PC-3 (cell line): ENCODE results near the gene AMN. TPM values are rescaled to one million over a fixed set of nuclear protein-coding genes. Genes with fewer than 3 reads are reported as not detected.
"Not testable (repeated sequence)": the region's sequence is repeated elsewhere in the genome, so short reads cannot be mapped to it uniquely, and the experiment has no call there.

ENCODE experiments used
- ATAC-seq: fragments of 200-7000 bp; cut with Tn5 transposase; 2 replicates; pipeline ENCODE4 v1.9.1; 2020; ENCODE audit warnings: mild to moderate bottlenecking, moderate library complexity
- BruUV-seq: library from RNA; stranded (reverse); fragments of 400-500 nt; replicated peaks from 2 replicates; lab custom pipeline; 2021; lab: Mats Ljungman, UMichigan
- CTCF ChIA-PET: fragments of 300-600 bp; sonication (Branson Sonifier 250); formaldehyde crosslinking; loops from one replicate; lab custom pipeline; 2022; ENCODE audit warnings: antibody characterized with exemption; lab: Charles Lee
- POLR2A ChIA-PET: fragments of 300-600 bp; sonication (Branson Sonifier 250); formaldehyde crosslinking; loops from one replicate; lab custom pipeline; 2022; ENCODE audit warnings: antibody characterized with exemption; ENCODE audit not compliant: unreplicated experiment; lab: Charles Lee
- DNase-seq: peaks from one replicate; pipeline ENCODE4 v3.0.0-alpha.2; 2015
- H2AFZ ChIP-seq: fragments of 300-600 bp; sonication (generic); 2 replicates; pipeline ENCODE4 v1.6.0; 2016; ENCODE audit warnings: antibody characterized with exemption, low read length
- H3F3A ChIP-seq: fragments of 300-600 bp; sonication (generic); one replicate; pipeline ENCODE4 v1.6.0; 2017; ENCODE audit warnings: antibody characterized with exemption, low read length, control low read depth, mild to moderate bottlenecking; ENCODE audit not compliant: unreplicated experiment
- H3K27ac ChIP-seq: fragments of 300-600 bp; sonication (generic); 2 replicates; pipeline ENCODE4 v1.5.1; 2016; ENCODE audit warnings: mild to moderate bottlenecking, low read length
- H3K27me3 ChIP-seq: fragments of 300-600 bp; sonication (generic); 2 replicates; pipeline ENCODE4 v1.6.1; 2016; ENCODE audit warnings: low read length, mixed read lengths
- H3K36me3 ChIP-seq: fragments of 300-600 bp; sonication (generic); 2 replicates; pipeline ENCODE4 v1.6.1; 2016; ENCODE audit warnings: low read depth, mixed run types, low read length, mixed read lengths
- H3K4me1 ChIP-seq: fragments of 300-600 bp; sonication (generic); 2 replicates; pipeline ENCODE4 v1.5.1; 2016; ENCODE audit warnings: low read length; ENCODE audit not compliant: insufficient read depth
- H3K4me2 ChIP-seq: fragments of 300-600 bp; sonication (generic); 2 replicates; pipeline ENCODE4 v1.6.0; 2016; ENCODE audit warnings: low read length
- H3K4me3 ChIP-seq: fragments of 300-600 bp; sonication (generic); 2 replicates; pipeline ENCODE4 v1.5.1; 2016; ENCODE audit warnings: mild to moderate bottlenecking, low read length, mixed read lengths
- H3K79me2 ChIP-seq: fragments of 300-600 bp; sonication (generic); 2 replicates; pipeline ENCODE4 v1.6.1; 2017; ENCODE audit warnings: low read length, mixed read lengths
- H3K9ac ChIP-seq: fragments of 300-600 bp; sonication (generic); 2 replicates; pipeline ENCODE4 v1.6.0; 2016; ENCODE audit warnings: mild to moderate bottlenecking, low read length
- H3K9me2 ChIP-seq: fragments of 300-600 bp; sonication (generic); replicated peaks from 2 replicates; pipeline ENCODE4 v1.6.1; 2016; ENCODE audit warnings: mixed run types, low read length, mixed read lengths
- H3K9me3 ChIP-seq: fragments of 300-600 bp; sonication (generic); 2 replicates; pipeline ENCODE4 v1.6.1; 2016; ENCODE audit warnings: low read length, mixed read lengths
- H4K20me1 ChIP-seq: fragments of 300-600 bp; sonication (generic); 2 replicates; pipeline ENCODE4 v1.6.1; 2016; ENCODE audit warnings: low read length, mixed read lengths
- CTCF ChIP-seq: fragments of 300-600 bp; sonication (generic); conservative IDR thresholded peaks from 2 replicates; pipeline ENCODE4 v1.5.1; 2017; ENCODE audit warnings: antibody characterized with exemption, low read depth, mild to moderate bottlenecking, low read length
- EZH2 ChIP-seq: fragments of 300-600 bp; sonication (generic); IDR thresholded peaks from one replicate; pipeline ENCODE4 v1.6.1; 2017; ENCODE audit warnings: antibody characterized with exemption, mild to moderate bottlenecking, low read length; ENCODE audit not compliant: unreplicated experiment
- EZH2phosphoT487 ChIP-seq: fragments of 300-600 bp; sonication (generic); IDR thresholded peaks from 2 replicates; pipeline ENCODE4 v1.6.1; 2018; ENCODE audit warnings: mild to moderate bottlenecking, antibody characterized with exemption, low read length, borderline replicate concordance
- intact Hi-C: fragments of 100-400 bp; cut with micrococcal nuclease; formaldehyde crosslinking; loops from 2 replicates; pipeline ENCODE4 v1.9.0; 2023
- total RNA-seq: library from RNA; depleted of rRNA; stranded (reverse); fragments of >200 nt; gene quantifications from 2 replicates; pipeline ENCODE4 v1.2.3, GENCODE V29; 2014

Gene AMN
- total RNA-seq, 1 experiment from 2014 or later: not detected

- DNase-seq (no peak), ATAC-seq (no peak)
- H3K27ac ChIP-seq: no peak overlapping the region
- H3K36me3 ChIP-seq: peaks cover 22% of the 10 kb centered on the region
- BruUV-seq: no TSS peak
- H3K9ac ChIP-seq: no peak overlapping the region
- ChIA-PET CTCF (interaction anchor here (0.5 kb wide), 1 partner anchor 770 kb away, joined by 4 read pairs; no protein-coding TSS in a partner anchor), POLR2A (no interaction called here)
- no peaks in the 10 kb centered on the region for H3K4me1 ChIP-seq
- H3F3A ChIP-seq: no peaks in the 10 kb centered on the region
- TF ChIP-seq EZH2 (no peak), CTCF (no peak), EZH2phosphoT487 (no peak)
- H3K9me3 ChIP-seq: no peaks in the 10 kb centered on the region
- no peak overlapping the region for H3K4me3 ChIP-seq
- no peak overlapping the region for H2AFZ ChIP-seq
- intact Hi-C loops: no loop called here
- no peak overlapping the region for H3K4me2 ChIP-seq
- H3K9me2 ChIP-seq: no peaks in the 10 kb centered on the region
- no peaks in the 10 kb centered on the region for H3K27me3 ChIP-seq
- no peaks in the 10 kb centered on the region for H3K79me2 ChIP-seq
- H4K20me1 ChIP-seq: no peaks in the 10 kb centered on the region
Measured at GRCh38 chr14:102875652-102876051, 46.8 kb upstream of the AMN start.

GRCh38 chr14:102877511-102877910 lies 45.0 kb upstream of the AMN start:
- H3F3A ChIP-seq, H3K4me1 ChIP-seq, H3K27ac ChIP-seq, ATAC-seq, DNase-seq, H3K9me3 ChIP-seq, BruUV-seq, H3K4me2 ChIP-seq, intact Hi-C loops, H3K79me2 ChIP-seq, H3K27me3 ChIP-seq, H2AFZ ChIP-seq, H3K9me2 ChIP-seq, H3K4me3 ChIP-seq, CTCF ChIA-PET, H3K9ac ChIP-seq, H4K20me1 ChIP-seq, POLR2A ChIA-PET: not testable (repeated sequence)
- H3K36me3 ChIP-seq: peaks cover 19% of the 10 kb centered on the region

GRCh38 chr14:102878174-102878969 lies 44.1 kb upstream of the AMN start:
- CTCF ChIA-PET: interaction anchor here (0.5 kb wide), 1 partner anchor 32 kb away, joined by 9 read pairs; no protein-coding TSS in a partner anchor
- POLR2A ChIA-PET: no interaction called here
- H4K20me1 ChIP-seq: no peaks in the 10 kb centered on the region
- H3K79me2 ChIP-seq: no peaks in the 10 kb centered on the region
- H3K9me2 ChIP-seq: no peaks in the 10 kb centered on the region
- no peak overlapping the region for H3K4me2 ChIP-seq
- DNase-seq (no peak), ATAC-seq (no peak)
- no peak overlapping the region for H3K4me3 ChIP-seq
- H3K4me1 ChIP-seq: no peaks in the 10 kb centered on the region
- no peaks in the 10 kb centered on the region for H3K27me3 ChIP-seq
- H3K9ac ChIP-seq: no peak overlapping the region
- TF ChIP-seq CTCF (peak; percentile 25; the same call in 1 of the 2 replicates), EZH2 (no peak)
- no peaks in the 10 kb centered on the region for H3K9me3 ChIP-seq
- H3K36me3 ChIP-seq: peaks cover 19% of the 10 kb centered on the region
- no TSS peak for BruUV-seq
- intact Hi-C loops: no loop called here
- no peak overlapping the region for H3K27ac ChIP-seq
- H3F3A ChIP-seq: no peaks in the 10 kb centered on the region
- no peak overlapping the region for H2AFZ ChIP-seq
